Hematopoietic multipotent progenitor cell treated with erythropoietin and hydrocortisone succinate and interleukin-3 and kit ligand, for 6 days (in vitro differentiated cells): ENCODE measurements around the gene OCEL1.
A peak's percentile ranks its signal among the peaks of the same experiment; 100 is the strongest.
"Not testable (repeated sequence)": the region's sequence is repeated elsewhere in the genome, so short reads cannot be mapped to it uniquely, and the experiment has no call there.

Source experiments
- DNase-seq: peaks from one replicate; pipeline ENCODE4 v3.0.0-alpha.2; 2015

Gene OCEL1

GRCh38 chr19:17226002-17226933, at the start of gene OCEL1:
Gene OCEL1 (plus strand): TSS chr19:17226226. CDS start chr19:17226248, 22 bp downstream.
- peak; percentile 100 for DNase-seq

GRCh38 chr19:17178291-17178690, 47.7 kb upstream of the OCEL1 start:
- no peak for DNase-seq

- no peak for DNase-seq
These were observed 44.9 kb upstream of the OCEL1 start for GRCh38 chr19:17180997-17181702.

- DNase-seq, result peak; percentile 42
These were observed 42.7 kb upstream of the OCEL1 start for GRCh38 chr19:17183271-17183761.

- peak; percentile 33 for DNase-seq
These were observed 42.1 kb upstream of the OCEL1 start for GRCh38 chr19:17183858-17184321.

GRCh38 chr19:17184371-17184841, 41.6 kb upstream of the OCEL1 start:
- no peak for DNase-seq

- no peak for DNase-seq
These were observed 40.4 kb upstream of the OCEL1 start for GRCh38 chr19:17185590-17185989.

GRCh38 chr19:17191736-17192135, 34.3 kb upstream of the OCEL1 start:
- DNase-seq, result not testable (repeated sequence)

GRCh38 chr19:17192751-17193150, 33.3 kb upstream of the OCEL1 start:
- no peak for DNase-seq

- DNase-seq, result no peak
These were observed 31.4 kb upstream of the OCEL1 start for GRCh38 chr19:17194608-17195007.

GRCh38 chr19:17195106-17195505, 30.9 kb upstream of the OCEL1 start:
- DNase-seq, result no peak

- no peak for DNase-seq
These were observed 29.4 kb upstream of the OCEL1 start for GRCh38 chr19:17196610-17197009.

- no peak for DNase-seq
These were observed 28.4 kb upstream of the OCEL1 start for GRCh38 chr19:17197666-17198065.

GRCh38 chr19:17200408-17201079, 25.5 kb upstream of the OCEL1 start:
- no peak for DNase-seq

GRCh38 chr19:17202249-17202648, 23.8 kb upstream of the OCEL1 start:
- peak; percentile 75 for DNase-seq

- DNase-seq, result no peak
These were observed 23.3 kb upstream of the OCEL1 start for GRCh38 chr19:17202713-17203112.

GRCh38 chr19:17205237-17206140, 20.5 kb upstream of the OCEL1 start:
- DNase-seq, result peak; percentile 80

GRCh38 chr19:17206736-17207581, 19.1 kb upstream of the OCEL1 start:
- DNase-seq, result no peak

- peak; percentile 93 for DNase-seq
These were observed 16.6 kb upstream of the OCEL1 start for GRCh38 chr19:17209126-17210036.

- DNase-seq, result no peak
These were observed 15.7 kb upstream of the OCEL1 start for GRCh38 chr19:17210296-17210695.
